ENCODE results near the gene UACA.
"Not testable (repeated sequence)": the region's sequence is repeated elsewhere in the genome, so short reads cannot be mapped to it uniquely, and the experiment has no call there.

Gene UACA

DNA sequence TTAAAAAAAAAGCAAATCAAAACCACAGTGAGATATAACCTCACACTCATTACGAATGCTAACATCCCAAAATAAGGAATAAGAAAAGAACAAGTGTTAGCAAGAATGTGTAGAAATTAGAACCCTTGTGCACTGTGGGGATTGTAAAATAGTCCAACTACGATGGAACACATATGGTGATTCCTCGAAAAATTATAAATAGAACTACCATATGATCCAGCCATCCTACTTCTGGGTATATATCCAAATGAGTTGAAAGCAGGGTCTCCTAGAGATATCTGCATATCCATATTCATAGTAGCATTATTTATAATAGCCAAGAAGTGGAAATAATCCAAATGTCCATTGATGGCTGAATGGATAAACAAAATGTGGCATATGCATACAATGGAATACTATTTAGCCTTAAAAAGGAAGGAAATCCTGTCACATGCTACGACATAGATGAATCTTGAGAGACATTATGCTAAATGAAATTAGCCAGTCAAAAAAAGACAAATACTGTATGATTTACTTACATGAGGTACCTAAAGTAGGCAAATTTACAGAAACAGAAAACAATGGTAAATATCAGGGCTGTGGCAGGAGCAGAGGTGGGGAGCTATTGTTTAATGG lies 55.6 kb downstream of the UACA start:
- DNase-seq (ENCODE audit: low read depth): no peak

DNA sequence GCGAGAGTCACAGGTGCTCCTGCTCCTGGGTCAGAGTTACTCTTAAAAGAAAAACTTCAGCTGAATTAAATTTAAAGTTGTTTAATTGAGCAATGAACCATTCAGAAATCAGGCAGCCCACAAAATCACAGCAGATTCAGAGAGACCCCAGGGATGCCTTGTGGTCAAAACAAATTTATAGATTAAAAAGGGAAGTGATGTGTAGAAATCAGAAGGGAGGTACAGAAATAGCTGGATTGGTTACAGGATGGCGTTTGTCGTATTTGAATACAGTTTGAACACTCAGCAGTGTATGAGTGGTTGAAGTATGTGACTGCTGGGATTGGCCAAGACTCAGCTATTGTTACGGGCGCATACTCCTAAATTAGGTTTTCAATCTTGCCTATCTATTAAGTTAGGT lies 58.6 kb downstream of the UACA start:
- DNase-seq (ENCODE audit: low read depth): no peak

DNA sequence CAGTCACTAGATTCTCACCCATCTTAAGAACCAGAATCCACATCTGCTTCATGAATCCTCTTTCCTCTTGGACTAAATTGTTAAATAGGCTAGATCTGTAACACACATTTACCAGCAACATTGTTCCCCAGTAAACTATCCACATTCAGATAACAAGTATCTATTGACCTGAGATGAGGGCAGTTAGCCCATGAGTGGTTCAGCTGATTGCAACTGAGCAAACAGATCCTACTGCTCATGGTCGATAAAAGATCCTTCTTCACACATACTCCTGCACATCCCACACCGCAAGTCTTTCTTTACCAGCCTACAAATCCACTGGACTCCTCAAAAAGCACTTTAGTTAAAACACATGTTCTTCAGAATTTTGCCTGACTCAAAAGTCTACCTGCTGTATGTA lies 59.2 kb downstream of the UACA start:
- no peak for DNase-seq (ENCODE audit: low read depth)

DNA sequence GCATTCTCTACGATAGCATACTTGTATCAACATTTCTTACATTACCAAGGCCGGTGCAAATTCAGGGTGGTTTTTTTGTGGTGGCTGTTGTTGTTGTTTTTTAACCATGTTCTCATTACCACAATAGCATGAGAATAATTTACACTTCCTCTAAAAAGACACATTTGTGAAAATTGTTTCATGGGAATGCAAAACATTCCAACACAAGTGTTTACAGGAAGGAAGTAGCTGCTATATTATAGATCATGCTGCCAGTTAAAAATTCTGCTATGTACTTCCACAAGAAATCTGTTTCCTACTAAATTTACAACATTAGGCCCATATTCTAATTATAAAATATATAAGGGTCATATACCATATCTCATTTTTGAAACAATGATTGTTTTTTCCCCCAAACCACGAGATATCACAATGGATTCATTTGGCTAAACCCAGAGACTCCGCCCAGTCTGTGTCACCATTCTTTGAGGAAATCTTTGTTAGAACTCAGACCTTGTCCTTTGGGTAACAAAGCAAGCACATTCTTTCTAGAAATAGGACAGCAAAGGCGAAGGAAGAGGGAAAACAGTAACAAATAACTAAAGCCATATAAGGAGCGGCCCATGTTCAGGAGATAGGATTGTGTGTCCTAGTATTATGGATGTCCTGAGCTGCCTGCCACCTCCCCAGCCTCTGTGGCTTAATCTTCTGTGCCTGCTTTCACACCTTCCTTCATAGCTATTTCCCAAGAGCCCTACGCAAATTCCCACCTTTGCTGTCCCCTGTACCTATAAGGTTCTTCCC lies 60.1 kb downstream of the UACA start:
- DNase-seq (ENCODE audit: low read depth): no peak

DNA sequence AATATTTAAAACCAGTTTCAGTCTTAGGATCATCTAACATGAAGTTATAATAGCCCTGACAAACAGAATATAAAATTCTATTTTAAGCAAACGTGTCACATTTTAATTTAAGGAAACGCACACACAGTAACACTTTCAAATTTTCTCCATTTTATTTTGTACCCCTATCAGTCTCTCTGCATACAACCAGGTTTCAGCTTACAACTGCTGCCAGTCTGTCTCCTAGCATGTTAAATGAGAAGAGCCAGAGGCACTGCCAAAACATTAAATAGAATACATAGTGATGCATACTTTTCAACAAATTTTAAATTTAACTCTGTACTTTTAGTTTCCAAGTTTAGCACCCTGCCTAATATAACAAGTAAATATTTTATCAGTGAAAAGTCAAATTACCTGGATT lies 60.8 kb downstream of the UACA start:
- no peak for DNase-seq (ENCODE audit: low read depth)

DNA sequence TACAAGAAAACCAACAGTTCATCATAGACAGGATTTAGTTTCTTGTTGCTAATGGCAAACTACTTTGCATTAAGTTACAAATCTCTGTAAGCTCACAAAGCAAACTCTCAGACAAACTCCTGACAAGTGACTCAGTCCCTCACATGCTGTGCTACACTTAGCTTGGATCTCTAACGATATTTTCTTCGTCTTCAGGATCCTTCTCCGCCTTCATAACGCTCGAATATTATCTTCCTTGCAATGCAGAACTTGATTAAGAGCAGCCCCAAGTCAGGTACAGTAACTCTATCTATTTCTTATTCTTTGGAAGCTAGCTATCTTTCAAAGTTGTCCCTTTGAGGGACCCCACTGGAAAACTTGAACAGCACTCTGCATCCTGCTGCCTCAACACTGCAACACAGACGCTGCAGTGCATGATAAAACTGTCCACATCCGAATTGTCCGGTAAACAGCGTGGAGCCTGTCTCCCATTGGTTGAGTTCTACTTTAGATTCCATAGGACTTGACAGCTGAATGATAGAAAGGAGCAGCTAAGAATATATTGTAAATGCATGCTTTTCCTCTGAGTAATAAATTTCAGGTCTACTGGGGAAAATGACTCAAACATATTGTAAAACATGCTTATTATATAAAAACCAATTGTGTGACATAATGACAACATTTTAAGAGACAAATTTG lies 61.3 kb downstream of the UACA start:
- DNase-seq (ENCODE audit: low read depth): no peak

DNA sequence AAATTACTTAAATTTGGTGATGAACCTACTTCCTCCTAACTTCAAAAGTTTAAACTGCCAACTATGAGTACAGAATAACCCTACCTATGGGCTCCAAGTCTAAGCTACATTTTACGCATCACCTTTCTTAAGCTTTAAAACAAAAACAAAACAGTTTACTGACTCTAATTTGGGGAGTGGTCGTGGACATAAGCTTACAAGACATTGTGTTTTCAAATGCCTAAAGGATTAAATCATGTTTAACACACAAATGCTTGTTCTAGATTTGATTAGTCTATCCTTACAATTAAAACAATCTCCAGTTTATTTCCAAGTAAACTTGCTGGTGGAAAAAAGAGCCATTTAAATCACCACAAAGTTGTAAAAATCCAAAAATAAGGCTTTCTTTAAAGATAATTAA lies 62.2 kb downstream of the UACA start:
- DNase-seq (ENCODE audit: low read depth): no peak

DNA sequence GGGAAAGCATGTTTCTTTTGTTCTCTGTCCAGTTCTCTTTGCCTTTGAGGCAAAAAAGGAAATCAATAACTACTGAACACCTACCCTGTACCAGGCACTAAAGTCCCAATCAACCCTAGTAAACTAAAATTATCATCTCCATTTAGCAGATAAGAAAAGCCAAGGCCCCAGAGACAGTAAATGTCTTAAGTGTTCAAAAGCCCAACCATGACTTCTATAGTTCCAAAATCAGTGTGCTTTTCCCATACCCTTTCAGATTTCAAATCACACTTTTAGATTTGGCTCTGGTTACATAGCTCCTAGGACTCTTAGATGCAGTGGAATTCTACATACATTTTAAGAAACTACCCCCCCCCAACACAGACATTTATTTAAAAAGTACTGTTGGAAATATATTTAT lies 63.5 kb downstream of the UACA start:
- DNase-seq (ENCODE audit: low read depth): no peak

DNA sequence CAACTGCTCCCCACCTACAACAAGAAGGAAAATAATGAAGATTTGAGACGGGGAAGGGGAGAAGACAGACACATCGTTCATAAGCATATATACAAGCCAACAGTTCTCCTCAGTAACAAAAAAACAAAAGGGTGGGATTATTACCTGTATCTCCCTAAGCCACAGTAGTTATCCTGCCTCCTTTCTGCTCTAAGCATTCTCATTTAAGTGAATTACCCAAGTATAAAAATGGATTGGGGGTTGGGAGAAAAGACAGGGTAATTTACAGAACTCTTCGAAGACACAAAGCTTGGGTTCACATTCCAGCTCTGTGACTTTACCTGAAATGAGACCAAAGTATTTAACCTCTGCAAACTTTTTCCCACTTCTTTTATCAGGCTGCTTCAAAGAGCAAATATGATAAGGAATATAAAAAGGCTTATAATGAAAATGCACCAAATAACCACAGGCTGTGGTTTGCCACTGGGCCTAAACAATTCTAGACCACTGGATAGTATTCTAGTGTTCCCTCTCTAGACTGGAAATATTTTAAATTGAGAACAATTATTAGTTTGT lies 64.4 kb downstream of the UACA start:
- no peak for DNase-seq (ENCODE audit: low read depth)

DNA sequence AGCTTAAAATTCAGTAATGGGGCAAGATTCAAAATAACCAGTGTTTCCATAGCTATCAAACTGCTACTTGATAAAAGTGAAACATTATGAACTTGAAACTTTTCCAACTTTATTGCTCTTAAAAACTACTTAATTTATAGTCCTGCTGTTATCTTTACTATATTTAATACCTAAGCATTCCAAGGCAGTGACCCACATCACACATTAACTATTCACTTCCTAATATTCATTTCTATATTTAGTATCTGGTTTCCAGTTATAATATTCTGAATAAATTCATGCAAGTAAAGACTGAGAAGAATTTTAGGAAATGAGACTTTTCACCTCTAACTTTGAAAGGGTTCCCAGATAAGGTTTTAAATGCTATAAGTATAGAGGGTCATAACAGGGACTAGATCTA lies 64.9 kb downstream of the UACA start:
- DNase-seq (ENCODE audit: low read depth): no peak

DNA sequence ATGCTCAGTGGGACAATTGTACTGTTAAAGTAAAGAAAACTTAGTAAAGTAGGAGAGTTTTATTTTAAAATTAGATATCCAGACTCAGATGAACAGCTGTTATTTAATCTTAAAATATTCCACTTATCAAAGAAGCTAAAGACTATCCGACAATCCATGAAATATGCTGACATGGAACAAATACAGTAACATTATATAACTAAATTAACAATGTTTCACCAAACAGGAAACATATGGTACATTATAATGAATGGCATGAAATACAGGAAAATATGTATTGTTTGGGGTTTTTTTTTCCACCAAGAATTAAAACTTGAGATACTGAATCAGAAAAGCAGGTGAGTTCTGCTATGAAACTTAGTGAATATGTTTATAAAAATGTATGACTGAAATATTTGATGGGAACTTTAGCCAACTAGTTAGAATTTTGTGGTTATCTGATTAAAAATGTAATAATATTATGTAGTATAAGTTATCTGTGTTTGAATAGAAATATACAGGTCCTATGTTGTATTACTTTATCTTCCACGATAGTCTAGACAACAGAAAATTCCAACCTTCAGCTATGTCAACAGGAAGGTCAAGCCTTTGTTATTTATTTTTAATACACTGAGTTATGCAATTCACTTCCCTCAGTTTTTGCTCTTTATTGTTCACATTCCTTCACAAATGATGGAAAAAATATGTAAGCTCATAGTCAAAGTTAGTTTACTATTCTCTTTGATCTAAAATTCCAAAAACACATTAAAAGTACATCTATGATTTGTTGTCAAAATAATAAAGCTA lies 72.7 kb downstream of the UACA start:
- no peak for DNase-seq (ENCODE audit: low read depth)

DNA sequence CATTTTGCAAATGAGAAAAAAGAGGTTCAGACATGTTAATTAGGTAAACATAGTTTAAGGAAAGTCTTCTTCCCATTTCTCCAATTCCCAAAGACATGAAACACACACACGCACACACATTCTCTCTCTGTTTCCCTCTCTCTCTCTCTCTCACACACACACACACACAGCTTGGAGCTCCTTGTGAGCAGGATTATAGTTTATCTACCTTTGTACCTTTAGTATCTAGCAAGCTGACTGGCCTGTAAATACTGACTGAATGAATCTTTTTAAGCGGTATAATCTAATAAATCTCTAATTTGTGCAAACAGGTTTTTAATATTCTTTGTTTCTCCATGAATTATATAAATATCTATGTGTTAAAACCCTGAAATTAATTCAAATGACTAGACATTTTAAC lies 73.3 kb downstream of the UACA start:
- DNase-seq (ENCODE audit: low read depth): no peak

DNA sequence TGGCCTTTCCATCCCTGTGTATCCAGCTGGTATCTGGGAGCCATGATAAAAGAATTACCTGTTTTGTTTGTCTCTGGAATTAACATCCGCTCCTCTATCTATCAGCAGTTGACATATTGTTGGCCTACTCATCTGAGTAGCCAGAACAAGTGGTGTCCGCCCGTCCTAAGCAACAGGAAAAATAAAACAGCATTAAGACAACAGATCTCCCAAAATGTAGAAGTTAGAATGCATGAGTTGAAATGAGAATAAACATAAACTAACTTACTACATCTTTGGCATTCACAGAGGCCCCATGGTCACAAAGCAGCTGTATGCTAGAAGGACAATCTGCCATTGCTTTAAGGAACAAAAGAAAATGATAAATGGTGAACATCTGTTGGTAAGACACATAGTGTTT lies 75.9 kb downstream of the UACA start:
- DNase-seq (ENCODE audit: low read depth): no peak

DNA sequence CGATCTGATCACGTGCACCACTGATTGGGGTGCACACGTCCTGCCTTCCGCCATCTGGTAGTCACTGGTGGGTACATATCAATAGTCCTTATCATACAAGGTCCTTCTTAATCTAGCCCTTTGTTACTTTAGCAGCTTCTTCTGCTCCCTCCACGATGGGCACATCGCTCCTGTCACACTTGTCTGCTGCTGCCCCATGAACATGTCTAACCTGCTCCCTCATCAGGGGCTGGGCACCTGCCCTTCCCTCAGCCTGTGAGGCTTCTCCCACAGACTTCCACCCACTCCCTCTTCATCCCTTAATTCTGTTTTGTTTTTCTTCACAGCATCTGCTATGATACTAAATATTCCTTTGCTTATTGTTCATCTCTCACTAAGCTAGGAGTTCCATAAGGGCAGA lies 82.5 kb downstream of the UACA start:
- DNase-seq (ENCODE audit: low read depth): no peak

DNA sequence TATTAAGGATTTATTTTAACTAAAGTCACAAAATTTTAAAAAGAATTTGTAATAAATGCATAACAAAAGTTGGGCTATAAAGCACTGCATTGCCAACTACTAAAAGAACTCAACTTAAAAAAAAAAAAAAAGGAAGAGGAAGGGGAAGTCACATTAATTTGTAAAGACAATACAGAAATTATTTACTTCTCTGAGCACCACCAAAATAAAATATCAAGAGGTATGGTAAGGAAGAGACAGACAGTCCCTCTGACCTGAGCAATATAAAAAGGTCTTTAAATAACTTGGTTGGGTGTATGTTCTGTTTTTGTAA lies 83.5 kb downstream of the UACA start:
- DNase-seq (ENCODE audit: low read depth): no peak

DNA sequence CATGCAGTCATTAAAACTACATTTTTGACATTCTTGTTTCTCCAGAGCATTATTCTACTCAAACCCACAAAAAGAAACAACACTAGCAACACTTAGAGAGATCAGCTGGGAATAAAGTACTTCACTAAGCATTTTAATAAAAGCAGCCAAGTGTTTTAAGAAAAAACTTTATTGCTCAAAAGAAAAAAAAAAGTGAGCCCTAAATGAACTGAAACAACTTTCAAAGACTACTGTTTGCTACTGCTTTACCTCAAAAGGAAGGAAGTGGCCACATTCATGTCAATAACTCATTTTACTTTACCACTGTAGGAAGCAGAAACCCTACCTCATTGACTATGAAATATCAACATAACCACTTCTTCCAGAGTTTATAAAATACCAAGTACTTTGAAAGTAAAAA lies 91.3 kb downstream of the UACA start:
- DNase-seq (ENCODE audit: low read depth): peak; percentile 10

DNA sequence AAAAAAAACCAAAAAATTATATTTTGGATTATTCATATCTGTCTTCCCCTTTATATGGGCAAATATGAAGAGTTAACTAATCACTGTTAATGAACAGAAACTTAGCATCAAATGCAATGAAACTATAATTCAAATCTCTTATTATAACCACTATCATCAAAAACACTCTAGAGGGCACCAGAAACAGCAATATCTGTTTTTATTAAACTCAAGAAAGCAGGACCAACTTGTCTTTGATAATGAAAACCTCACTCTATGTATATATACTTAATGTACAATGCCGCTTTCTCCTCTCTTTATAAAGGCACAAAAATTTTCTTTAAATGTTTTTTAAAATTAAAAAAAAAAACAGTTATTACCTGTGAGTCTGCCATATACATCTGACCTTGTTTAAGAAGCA lies 92.7 kb downstream of the UACA start:
- DNase-seq (ENCODE audit: low read depth): no peak

DNA sequence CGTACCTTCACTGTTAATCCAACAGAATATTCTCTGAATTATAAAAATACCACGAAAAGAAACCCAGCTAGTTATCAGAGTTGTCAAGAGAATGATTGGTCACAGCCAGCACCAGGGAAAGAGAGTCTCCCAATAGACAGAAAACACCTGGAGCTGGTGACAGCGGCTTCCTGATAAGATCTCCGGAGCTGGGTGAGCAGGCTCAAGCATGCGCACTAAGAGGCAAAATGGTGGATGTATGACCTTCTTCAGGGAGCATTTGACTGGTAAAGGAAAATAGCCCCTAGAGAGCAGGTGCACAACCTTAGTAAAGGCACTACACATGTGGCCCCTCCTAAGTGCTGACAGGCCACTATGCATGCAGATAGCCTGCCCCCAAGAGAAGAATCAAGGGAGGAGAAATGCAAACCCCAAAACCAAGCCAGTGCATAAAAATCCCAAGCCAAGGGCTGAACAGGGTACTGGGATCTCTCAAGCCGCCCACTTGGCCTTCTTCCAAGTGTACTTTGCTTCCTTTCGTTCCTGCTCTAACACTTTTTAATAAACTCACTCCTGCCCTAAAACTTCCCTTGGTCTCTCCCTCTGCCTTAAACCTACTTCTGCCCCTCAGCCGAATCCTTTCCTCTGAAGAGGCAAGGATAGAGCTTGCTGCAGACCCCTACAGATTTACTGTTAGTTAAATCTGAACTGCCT lies 93.2 kb downstream of the UACA start:
- DNase-seq (ENCODE audit: low read depth): no peak

DNA sequence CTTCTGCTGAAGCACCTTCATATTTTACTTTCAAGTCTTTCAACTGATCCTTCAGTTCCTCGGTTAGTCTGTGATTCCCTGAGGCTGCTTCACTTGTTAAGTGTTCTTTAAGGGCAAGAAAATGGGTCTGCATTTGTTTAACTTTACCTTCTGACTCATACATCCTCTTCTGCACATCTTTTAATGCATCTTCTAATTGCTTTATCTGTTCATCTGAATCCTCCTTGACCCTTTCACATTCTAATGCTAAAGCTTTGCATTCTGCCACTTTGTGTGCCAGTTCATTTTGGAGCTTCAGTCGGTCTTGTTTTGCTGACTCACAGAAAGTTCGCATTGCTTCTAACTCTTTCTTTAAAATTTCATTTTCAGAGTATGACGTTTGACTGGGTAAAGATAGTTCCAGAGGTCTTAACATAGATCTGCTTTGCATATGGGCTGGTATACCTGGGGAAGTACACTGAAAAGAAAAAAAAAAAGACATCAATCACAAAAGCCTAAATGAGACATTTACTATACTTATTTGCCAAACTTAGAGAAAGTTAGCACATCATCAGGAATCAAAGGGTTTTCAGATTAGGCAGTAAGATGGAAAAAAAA lies 94.3 kb downstream of the UACA start:
- no peak for DNase-seq (ENCODE audit: low read depth)

DNA sequence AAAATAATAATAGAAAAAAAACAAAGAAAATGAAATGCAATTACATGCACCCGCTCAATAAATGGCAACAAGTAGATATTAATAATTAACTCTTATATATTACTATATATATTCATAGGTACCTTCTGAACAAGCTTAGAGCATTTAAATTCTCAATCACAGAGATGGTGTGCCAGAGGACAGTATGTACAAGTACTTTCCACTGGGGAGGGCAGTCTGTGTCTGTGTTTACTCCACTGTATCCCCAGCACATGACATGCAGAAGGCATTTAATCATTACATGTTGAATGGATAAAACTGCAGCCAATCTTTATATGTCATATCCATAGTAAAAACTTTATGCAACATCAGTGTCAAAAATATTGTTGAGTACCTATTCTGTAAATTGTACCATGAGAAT lies 97.8 kb downstream of the UACA start:
- DNase-seq (ENCODE audit: low read depth): no peak

DNA sequence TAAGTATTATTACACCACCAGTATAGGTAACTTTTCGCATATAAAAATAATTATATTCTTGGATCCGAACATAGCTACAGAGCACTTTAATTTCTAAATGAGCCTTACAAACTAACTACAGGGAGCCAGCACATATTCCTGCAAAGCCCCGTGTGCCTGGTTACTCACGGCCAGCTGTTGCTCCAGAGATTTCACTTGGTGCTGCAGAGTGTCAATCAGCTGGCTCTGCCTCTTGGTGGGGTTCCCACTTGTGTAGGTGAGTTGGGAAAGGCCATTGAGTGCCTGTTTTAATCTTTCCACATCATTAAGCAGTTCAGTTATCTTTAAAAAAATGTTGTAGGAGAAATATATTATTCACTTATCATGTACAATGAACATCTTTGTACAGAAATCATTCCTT lies 98.9 kb downstream of the UACA start:
- no peak for DNase-seq (ENCODE audit: low read depth)

DNA sequence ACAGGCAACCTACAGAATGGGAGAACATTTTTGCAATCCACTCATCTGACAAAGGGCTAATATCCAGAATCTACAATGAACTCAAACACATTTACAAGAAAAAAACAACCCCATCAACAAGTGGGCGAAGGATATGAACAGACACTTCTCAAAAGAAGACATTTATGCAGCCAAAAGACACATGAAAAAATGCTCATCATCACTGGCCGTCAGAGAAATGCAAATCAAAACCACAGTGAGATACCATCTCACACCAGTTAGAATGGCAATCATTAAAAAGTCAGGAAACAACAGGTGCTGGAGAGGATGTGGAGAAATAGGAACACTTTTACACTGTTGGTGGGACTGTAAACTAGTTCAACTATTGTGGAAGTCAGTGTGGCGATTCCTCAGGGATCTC lies 100.3 kb downstream of the UACA start:
- not testable (repeated sequence) for DNase-seq (ENCODE audit: low read depth)
